Esophagus squamous epithelium (tissue), 5 donors: Measurements from ENCODE around the gene QPRT. TPM values are rescaled to one million over a fixed set of nuclear protein-coding genes. Genes with fewer than 3 reads are reported as not detected.
A peak's percentile ranks its signal among the peaks of the same experiment; 100 is the strongest.
"Not testable (repeated sequence)": the region's sequence is repeated elsewhere in the genome, so short reads cannot be mapped to it uniquely, and the experiment has no call there.

Experiments used
- DNase-seq: peaks from one replicate; lab custom pipeline; 2025; lab: John Stamatoyannopoulos, UW
- H3K27ac ChIP-seq, 4 donors: fragments of 200-600 bp; sonication (generic); one replicate each; pipeline ENCODE4 v1.5.1; 2016 to 2019; ENCODE audit warnings: mild to moderate bottlenecking in 1 of 4
- H3K27me3 ChIP-seq, 4 donors: fragments of 200-600 bp; sonication (generic); 1 replicate in 3 of 4; 2 replicates in 1 of 4; pipeline versions ENCODE4 v1.5.1 to v1.6.0; 2017 to 2021; ENCODE audit warnings: antibody characterized with exemption in 1 of 4
- H3K36me3 ChIP-seq, 3 donors: fragments of 200-600 bp; sonication (generic); one replicate each; pipeline ENCODE4 v1.5.1; 2016 to 2019
- H3K4me1 ChIP-seq, 3 donors: fragments of 200-600 bp; sonication (generic); one replicate each; pipeline ENCODE4 v1.5.1; 2017 to 2019
- H3K4me3 ChIP-seq, 4 donors: fragments of 200-600 bp; sonication (generic); 1 replicate in 3 of 4; 2 replicates in 1 of 4; pipeline ENCODE4 v1.5.1; 2016 to 2019; ENCODE audit warnings: mild to moderate bottlenecking in 2 of 4, moderate library complexity in 1 of 4
- H3K9me3 ChIP-seq, 3 donors: fragments of 200-600 bp; sonication (generic); one replicate each; pipeline ENCODE4 v1.5.1; 2016 to 2019
- CTCF ChIP-seq, 6 experiments: fragments of 450-650 bp in 4 of 6; fragments of 200-600 bp in 2 of 6; sonication (generic) in 2 of 6; IDR thresholded peaks; one replicate each; pipeline ENCODE4 v1.5.1; 2016 to 2019; ENCODE audit warnings: antibody characterized with exemption in 6 of 6, mild to moderate bottlenecking in 4 of 6, moderate library complexity in 4 of 6
- POLR2A ChIP-seq, 4 donors: fragments of 450-650 bp; IDR thresholded peaks; one replicate each; pipeline ENCODE4 v1.6.1; 2017; ENCODE audit warnings: antibody characterized with exemption in 4 of 4, mild to moderate bottlenecking in 4 of 4, moderate library complexity in 3 of 4
- WGBS, 2 donors: methylation state at CpG; one replicate each; pipeline ENCODE4 v1.1.5; 2018; 5-methylcytosine and 5-hydroxymethylcytosine counted together
- intact Hi-C: fragments of 100-400 bp; cut with DNase I; formaldehyde crosslinking; loops from one replicate; pipeline ENCODE4 v1.15.0; 2022
- total RNA-seq, 4 donors: library from RNA; depleted of rRNA; stranded (reverse); fragments of >200 nt; gene quantifications; one replicate each; pipeline ENCODE4 v1.1.0, GENCODE V29; 2016
- donor health status: DM: yes; HTN: yes; CAD: no.

QPRT gene
- total RNA-seq, 4 donors from 2014 or later = 0.40 to 3.6 (median 1.9) TPM

GRCh38 chr16:29705030-29705429 lies 26.1 kb downstream of the QPRT start:
- intact Hi-C loops = no loop called here
- WGBS, 2 donors = 56 to 59% methylated on average over 2 of the region's 2 CpGs
- no peak for TF ChIP-seq POLR2A (IDR thresholded peaks at IDR 0.05)
- no peak for TF ChIP-seq CTCF (IDR thresholded peaks at IDR 0.05)

GRCh38 chr16:29707160-29707559 lies 28.2 kb downstream of the QPRT start:
- 100% methylated on average over 1 of the region's 1 CpG for WGBS, 2 donors
- intact Hi-C loops, H3K27ac ChIP-seq, H3K27me3 ChIP-seq, DNase-seq, H3K9me3 ChIP-seq, H3K4me1 ChIP-seq, H3K4me3 ChIP-seq, H3K36me3 ChIP-seq: not testable (repeated sequence)

More at GRCh38 chr16:29705030-29705429, 26.1 kb downstream of the QPRT start:
- H3K9me3 ChIP-seq = no peaks in the 10 kb centered on the region
- H3K27ac ChIP-seq = no peak overlapping the region
- H3K4me1 ChIP-seq = peaks cover 0 to 6% (median 0%) of the 10 kb centered on the region in 3 donors
- no peak overlapping the region for H3K4me3 ChIP-seq
- no peaks in the 10 kb centered on the region for H3K36me3 ChIP-seq
- no peak for DNase-seq
- H3K27me3 ChIP-seq = peaks cover 0 to 5% (median 0%) of the 10 kb centered on the region in 4 donors

- 71 to 75% methylated on average over 16 of the region's 16 CpGs for WGBS, 2 donors
- no peaks in the 10 kb centered on the region for H3K9me3 ChIP-seq
- peaks cover 0 to 3% (median 0%) of the 10 kb centered on the region in 3 donors for H3K4me1 ChIP-seq
- H3K27me3 ChIP-seq = no peaks in the 10 kb centered on the region
- H3K36me3 ChIP-seq = no peaks in the 10 kb centered on the region
- no peak for DNase-seq
- no peak overlapping the region for H3K27ac ChIP-seq
- intact Hi-C loops = no loop called here
- no peak overlapping the region for H3K4me3 ChIP-seq
- TF ChIP-seq CTCF (IDR thresholded peaks at IDR 0.05) (no peak), POLR2A (IDR thresholded peaks at IDR 0.05) (no peak)
Observed at GRCh38 chr16:29708917-29709600, 30.1 kb downstream of the QPRT start.

- DNase-seq, intact Hi-C loops, H3K27me3 ChIP-seq, H3K36me3 ChIP-seq, H3K4me1 ChIP-seq, H3K27ac ChIP-seq, H3K4me3 ChIP-seq, H3K9me3 ChIP-seq: not testable (repeated sequence)
- 67 to 76% methylated on average over 5 to 6 of the region's 6 CpGs for WGBS, 2 donors
Observed at GRCh38 chr16:29709657-29710056, 30.7 kb downstream of the QPRT start.

GRCh38 chr16:29710227-29711219 lies 31.5 kb downstream of the QPRT start:
- no peak for DNase-seq
- H3K27ac ChIP-seq = no peak overlapping the region
- no peaks in the 10 kb centered on the region for H3K9me3 ChIP-seq
- 45 to 47% methylated on average over 17 of the region's 17 CpGs for WGBS, 2 donors
- intact Hi-C loops = no loop called here
- no peaks in the 10 kb centered on the region for H3K27me3 ChIP-seq
- peak; percentile 44 to 84 (median 66) for TF ChIP-seq CTCF (IDR thresholded peaks at IDR 0.05)
- TF ChIP-seq POLR2A (IDR thresholded peaks at IDR 0.05) = no peak
- H3K4me3 ChIP-seq = no peak overlapping the region
- H3K4me1 ChIP-seq = peaks cover 0 to 3% (median 0%) of the 10 kb centered on the region in 3 donors
- no peaks in the 10 kb centered on the region for H3K36me3 ChIP-seq

- H3K27me3 ChIP-seq = no peaks in the 10 kb centered on the region
- H3K4me1 ChIP-seq = peaks cover 0 to 3% (median 0%) of the 10 kb centered on the region in 3 donors
- TF ChIP-seq POLR2A (IDR thresholded peaks at IDR 0.05) (no peak), CTCF (IDR thresholded peaks at IDR 0.05) (no peak)
- H3K9me3 ChIP-seq = no peaks in the 10 kb centered on the region
- no peak overlapping the region for H3K27ac ChIP-seq
- H3K4me3 ChIP-seq = no peak overlapping the region
- intact Hi-C loops = no loop called here
- H3K36me3 ChIP-seq = no peaks in the 10 kb centered on the region
- WGBS, 2 donors = 58 to 61% methylated on average over 4 of the region's 4 CpGs
- DNase-seq = no peak
Observed at GRCh38 chr16:29712809-29713208, 33.8 kb downstream of the QPRT start.
